ENCODE data around the gene FBXW8.
A peak's percentile ranks its signal among the peaks of the same experiment; 100 is the strongest.
"Not testable (repeated sequence)": the region's sequence is repeated elsewhere in the genome, so short reads cannot be mapped to it uniquely, and the experiment has no call there.

The FBXW8 gene

DNA sequence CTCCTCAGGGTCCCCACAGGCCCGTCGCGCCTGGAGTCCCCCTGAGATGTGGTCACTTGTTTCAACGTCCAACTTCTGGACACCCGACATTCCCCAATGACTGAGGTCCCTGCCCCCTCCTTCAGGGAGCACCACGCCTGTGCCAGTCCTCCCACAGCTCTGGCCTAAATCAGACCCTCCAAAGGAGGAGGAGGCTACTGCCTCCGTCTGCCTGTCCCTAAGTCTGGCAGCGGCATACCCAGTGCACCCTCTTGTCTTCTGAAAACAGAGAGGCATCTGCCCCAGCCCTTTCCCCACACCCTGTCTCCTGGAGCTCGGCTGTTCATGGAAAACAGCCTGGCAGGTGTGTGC lies 142.3 kb downstream of the FBXW8 start:
- 45% methylated on average over 9 of the region's 9 CpGs for WGBS
- H3K36me3 ChIP-seq (ENCODE audit: insufficient read depth, low read length), result no peaks in the 10 kb centered on the region
- H3K27ac ChIP-seq (ENCODE audit: low read depth, low read length), result peak overlapping the region; percentile 75; the same call in 1 of the 2 replicates
- H3K4me1 ChIP-seq (ENCODE audit: insufficient read depth, low read length), result peaks cover 25% of the 10 kb centered on the region
- H3K4me3 ChIP-seq (ENCODE audit: low read length), result no peak overlapping the region
- H3K9ac ChIP-seq (ENCODE audit: low read depth, low read length), result peak overlapping the region; percentile 49; the same call in 1 of the 2 replicates
- no peaks in the 10 kb centered on the region for H3K27me3 ChIP-seq (ENCODE audit: insufficient read depth, low read length)
- no peaks in the 10 kb centered on the region for H3K9me3 ChIP-seq (ENCODE audit: insufficient read depth, low read depth, low read length)

GRCh38 chr12:117053597-117054201 lies 142.9 kb downstream of the FBXW8 start:
- Histone ChIP-seq H3K4me1 (ENCODE audit: insufficient read depth, low read length) (peaks cover 22% of the 10 kb centered on the region), H3K9ac (ENCODE audit: low read depth, low read length) (no peak overlapping the region), H3K4me3 (ENCODE audit: low read length) (no peak overlapping the region), H3K27ac (ENCODE audit: low read depth, low read length) (no peak overlapping the region), H3K27me3 (ENCODE audit: insufficient read depth, low read length) (no peaks in the 10 kb centered on the region), H3K9me3 (ENCODE audit: insufficient read depth, low read depth, low read length) (no peaks in the 10 kb centered on the region), H3K36me3 (ENCODE audit: insufficient read depth, low read length) (no peaks in the 10 kb centered on the region)
- WGBS, result 91% methylated on average over 18 of the region's 18 CpGs

DNA sequence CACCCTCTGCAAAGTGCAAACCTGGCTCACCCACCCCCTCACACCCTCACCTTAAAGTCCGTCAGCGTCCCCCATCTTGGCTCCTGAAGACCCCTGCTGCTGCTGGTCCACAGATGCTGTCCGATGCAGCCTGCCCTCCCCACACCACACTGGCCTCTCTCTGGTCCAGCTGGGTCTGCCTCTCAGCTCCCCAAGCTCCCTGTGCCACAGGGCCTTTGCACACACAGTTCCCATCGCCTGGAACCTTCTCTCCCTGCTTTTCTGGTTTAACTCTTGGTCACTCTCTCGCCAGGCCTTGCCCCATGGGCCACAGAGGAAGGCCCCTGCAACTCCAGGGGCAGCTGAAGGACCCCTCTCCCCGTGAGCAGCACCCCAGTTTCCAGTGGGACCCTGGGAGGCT lies 143.5 kb downstream of the FBXW8 start:
- H3K27me3 ChIP-seq (ENCODE audit: insufficient read depth, low read length), result no peaks in the 10 kb centered on the region

GRCh38 chr12:117057626-117058025 lies 146.9 kb downstream of the FBXW8 start:
- H3K4me1 ChIP-seq (ENCODE audit: insufficient read depth, low read length), result peaks cover 17% of the 10 kb centered on the region
- H3K9me3 ChIP-seq (ENCODE audit: insufficient read depth, low read depth, low read length); H3K27me3 ChIP-seq (ENCODE audit: insufficient read depth, low read length); H3K9ac ChIP-seq (ENCODE audit: low read depth, low read length); H3K4me3 ChIP-seq (ENCODE audit: low read length); H3K27ac ChIP-seq (ENCODE audit: low read depth, low read length); H3K36me3 ChIP-seq (ENCODE audit: insufficient read depth, low read length): not testable (repeated sequence)
- WGBS, result 95% methylated on average over 7 of the region's 8 CpGs

More for the DNA sequence above, 143.5 kb downstream of the FBXW8 start:
- WGBS, result 92% methylated on average over 6 of the region's 6 CpGs
- Histone ChIP-seq H3K9me3 (ENCODE audit: insufficient read depth, low read depth, low read length) (no peaks in the 10 kb centered on the region), H3K4me1 (ENCODE audit: insufficient read depth, low read length) (peaks cover 22% of the 10 kb centered on the region), H3K36me3 (ENCODE audit: insufficient read depth, low read length) (no peaks in the 10 kb centered on the region), H3K27ac (ENCODE audit: low read depth, low read length) (no peak overlapping the region), H3K9ac (ENCODE audit: low read depth, low read length) (no peak overlapping the region), H3K4me3 (ENCODE audit: low read length) (no peak overlapping the region)

DNA sequence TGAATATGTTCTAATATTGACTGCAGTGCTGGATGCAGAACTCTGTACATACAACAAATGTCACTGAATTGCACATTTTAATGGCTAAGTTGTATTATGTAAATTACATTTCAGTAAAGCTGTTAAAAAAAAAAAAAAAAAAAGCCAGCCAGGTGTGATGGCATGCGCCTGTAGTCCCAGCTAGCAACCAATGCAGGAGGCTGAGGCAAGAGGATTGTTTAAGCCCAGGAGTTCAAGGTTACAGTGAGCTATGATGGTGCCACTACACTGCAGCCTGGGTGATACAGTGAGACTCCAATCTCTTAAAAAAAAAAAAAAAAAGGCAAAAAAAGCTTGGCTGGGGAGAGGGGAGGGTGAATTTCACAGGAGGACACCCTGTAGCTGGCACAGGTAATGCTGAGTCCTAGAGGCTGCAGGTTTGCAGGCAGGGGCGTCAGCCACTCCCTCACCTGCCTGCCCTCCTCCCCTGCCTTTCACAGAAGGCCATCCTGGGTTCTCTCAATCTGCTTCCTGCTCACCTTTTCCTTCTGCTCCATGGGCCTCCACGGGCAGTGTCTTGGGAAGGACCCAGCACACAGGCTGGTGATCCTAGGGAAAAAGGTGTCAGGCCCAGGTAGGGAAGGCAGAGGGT lies 147.8 kb downstream of the FBXW8 start:
- Histone ChIP-seq H3K9ac (ENCODE audit: low read depth, low read length) (no peak overlapping the region), H3K9me3 (ENCODE audit: insufficient read depth, low read depth, low read length) (no peaks in the 10 kb centered on the region), H3K4me1 (ENCODE audit: insufficient read depth, low read length) (peaks cover 12% of the 10 kb centered on the region; the same call in 1 of the 2 replicates), H3K4me3 (ENCODE audit: low read length) (no peak overlapping the region), H3K27me3 (ENCODE audit: insufficient read depth, low read length) (no peaks in the 10 kb centered on the region), H3K27ac (ENCODE audit: low read depth, low read length) (no peak overlapping the region), H3K36me3 (ENCODE audit: insufficient read depth, low read length) (no peaks in the 10 kb centered on the region)
- 89% methylated on average over 3 of the region's 3 CpGs for WGBS

- H3K4me3 ChIP-seq (ENCODE audit: low read length), result no peak overlapping the region
- no peaks in the 10 kb centered on the region for H3K27me3 ChIP-seq (ENCODE audit: insufficient read depth, low read length)
- WGBS, result 92% methylated on average over 8 of the region's 8 CpGs
- no peaks in the 10 kb centered on the region for H3K36me3 ChIP-seq (ENCODE audit: insufficient read depth, low read length)
- H3K4me1 ChIP-seq (ENCODE audit: insufficient read depth, low read length), result peaks cover 13% of the 10 kb centered on the region; the same call in 1 of the 2 replicates
- no peak overlapping the region for H3K9ac ChIP-seq (ENCODE audit: low read depth, low read length)
- no peaks in the 10 kb centered on the region for H3K9me3 ChIP-seq (ENCODE audit: insufficient read depth, low read depth, low read length)
- H3K27ac ChIP-seq (ENCODE audit: low read depth, low read length), result no peak overlapping the region
Measured at GRCh38 chr12:117059156-117059555, 148.4 kb downstream of the FBXW8 start.

DNA sequence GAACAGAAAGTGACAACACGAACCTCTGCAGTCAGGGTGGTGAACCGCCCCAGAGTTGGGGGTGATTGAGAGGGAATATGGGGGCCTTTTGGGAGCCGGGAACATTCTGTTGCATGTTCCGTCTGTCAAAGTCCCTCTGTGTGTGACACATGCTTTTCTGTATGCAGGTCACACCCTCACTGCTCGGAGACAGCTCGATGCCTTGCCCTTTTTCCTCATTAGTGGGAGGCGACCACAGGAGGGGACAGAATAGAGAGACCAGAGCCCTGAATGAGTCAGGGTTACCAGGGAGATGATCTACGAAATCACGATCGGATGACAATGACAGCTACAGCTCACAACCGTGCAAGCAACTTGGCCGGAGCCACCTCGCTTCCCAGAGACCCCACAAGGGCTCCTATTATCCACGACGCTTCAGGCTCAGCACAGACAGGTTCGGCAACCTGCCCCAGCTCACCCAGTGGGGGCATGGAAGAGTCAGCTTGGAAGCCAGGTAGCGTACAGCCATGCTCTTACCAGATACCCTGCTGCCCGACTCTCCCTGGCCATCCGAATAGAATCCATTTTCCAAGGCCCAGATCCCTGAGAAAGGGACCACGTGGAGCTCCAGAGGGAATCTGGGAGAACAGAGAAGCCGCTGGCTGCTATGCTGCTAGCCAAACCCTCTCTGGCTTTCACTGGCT lies 149.6 kb downstream of the FBXW8 start:
- Histone ChIP-seq H3K27ac (ENCODE audit: low read depth, low read length) (no peak overlapping the region), H3K9ac (ENCODE audit: low read depth, low read length) (no peak overlapping the region), H3K4me1 (ENCODE audit: insufficient read depth, low read length) (peaks cover 13% of the 10 kb centered on the region; the same call in 1 of the 2 replicates), H3K36me3 (ENCODE audit: insufficient read depth, low read length) (no peaks in the 10 kb centered on the region), H3K9me3 (ENCODE audit: insufficient read depth, low read depth, low read length) (no peaks in the 10 kb centered on the region), H3K27me3 (ENCODE audit: insufficient read depth, low read length) (no peaks in the 10 kb centered on the region), H3K4me3 (ENCODE audit: low read length) (no peak overlapping the region)
- 71% methylated on average over 21 of the region's 21 CpGs for WGBS

GRCh38 chr12:117060929-117061305 lies 150.2 kb downstream of the FBXW8 start:
- Histone ChIP-seq H3K9me3 (ENCODE audit: insufficient read depth, low read depth, low read length) (no peaks in the 10 kb centered on the region), H3K27me3 (ENCODE audit: insufficient read depth, low read length) (no peaks in the 10 kb centered on the region), H3K9ac (ENCODE audit: low read depth, low read length) (no peak overlapping the region), H3K4me1 (ENCODE audit: insufficient read depth, low read length) (peaks cover 13% of the 10 kb centered on the region; the same call in 1 of the 2 replicates), H3K36me3 (ENCODE audit: insufficient read depth, low read length) (no peaks in the 10 kb centered on the region), H3K27ac (ENCODE audit: low read depth, low read length) (no peak overlapping the region), H3K4me3 (ENCODE audit: low read length) (no peak overlapping the region)
- 89% methylated on average over 8 of the region's 8 CpGs for WGBS

DNA sequence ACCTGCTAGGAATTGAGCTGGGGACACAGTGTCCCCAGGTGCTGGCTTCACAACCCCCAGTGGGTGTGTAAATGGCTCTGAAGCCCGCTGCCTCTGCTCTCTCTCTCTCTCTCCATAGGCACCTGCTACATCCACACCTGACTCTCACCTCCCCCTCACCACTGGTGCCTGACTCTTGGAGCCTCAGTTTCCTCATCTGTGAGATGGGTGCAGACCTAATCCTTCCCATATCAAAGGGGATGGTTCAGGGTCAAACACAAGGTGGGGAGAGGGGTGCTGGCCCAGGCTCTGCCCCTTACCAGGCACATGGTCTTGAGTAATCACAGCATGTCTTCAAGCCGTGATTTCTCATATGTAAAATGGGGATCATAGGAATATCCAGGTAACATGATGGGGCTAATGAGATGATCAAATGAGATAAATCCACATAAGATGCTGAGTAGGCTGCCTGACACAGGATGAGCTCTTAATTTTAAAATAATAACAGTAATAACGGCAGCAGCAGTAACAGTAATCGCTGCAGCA lies 150.9 kb downstream of the FBXW8 start:
- WGBS, result 93% methylated on average over 2 of the region's 4 CpGs
- H3K27ac ChIP-seq (ENCODE audit: low read depth, low read length), result no peak overlapping the region
- no peak overlapping the region for H3K9ac ChIP-seq (ENCODE audit: low read depth, low read length)
- H3K4me3 ChIP-seq (ENCODE audit: low read length), result no peak overlapping the region
- no peaks in the 10 kb centered on the region for H3K9me3 ChIP-seq (ENCODE audit: insufficient read depth, low read depth, low read length)
- H3K36me3 ChIP-seq (ENCODE audit: insufficient read depth, low read length), result no peaks in the 10 kb centered on the region
- no peaks in the 10 kb centered on the region for H3K27me3 ChIP-seq (ENCODE audit: insufficient read depth, low read length)
- H3K4me1 ChIP-seq (ENCODE audit: insufficient read depth, low read length), result peaks cover 13% of the 10 kb centered on the region; the same call in 1 of the 2 replicates

- Histone ChIP-seq H3K9ac (ENCODE audit: low read depth, low read length) (no peak overlapping the region), H3K36me3 (ENCODE audit: insufficient read depth, low read length) (no peaks in the 10 kb centered on the region), H3K27me3 (ENCODE audit: insufficient read depth, low read length) (no peaks in the 10 kb centered on the region), H3K4me1 (ENCODE audit: insufficient read depth, low read length) (peaks cover 13% of the 10 kb centered on the region; the same call in 1 of the 2 replicates), H3K4me3 (ENCODE audit: low read length) (no peak overlapping the region), H3K27ac (ENCODE audit: low read depth, low read length) (no peak overlapping the region), H3K9me3 (ENCODE audit: insufficient read depth, low read depth, low read length) (no peaks in the 10 kb centered on the region)
- WGBS, result 75% methylated on average over 16 of the region's 16 CpGs
Measured at GRCh38 chr12:117063162-117063911, 152.6 kb downstream of the FBXW8 start.

DNA sequence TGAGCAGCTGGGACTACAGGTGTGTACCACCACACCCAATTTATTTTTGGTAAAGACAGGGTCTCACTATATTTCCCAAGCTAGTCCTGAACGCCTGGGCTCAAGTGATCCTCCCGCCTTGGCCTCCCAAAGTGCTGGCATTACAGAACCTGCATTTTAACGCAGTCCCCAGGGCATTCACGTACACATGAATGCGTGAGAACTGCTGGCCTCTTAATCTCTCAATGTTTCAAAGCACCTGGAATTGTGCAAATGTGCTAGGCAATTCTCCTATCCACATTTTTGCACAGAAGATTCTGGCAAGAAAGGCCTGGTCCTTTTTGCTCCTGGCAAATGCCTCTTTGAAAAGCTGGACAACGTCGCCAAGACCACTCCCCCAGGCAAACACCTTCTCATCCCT lies 153.3 kb downstream of the FBXW8 start:
- no peak overlapping the region for H3K9ac ChIP-seq (ENCODE audit: low read depth, low read length)
- H3K4me3 ChIP-seq (ENCODE audit: low read length), result no peak overlapping the region
- WGBS, result 87% methylated on average over 7 of the region's 7 CpGs

More for the DNA sequence above, 153.3 kb downstream of the FBXW8 start:
- Histone ChIP-seq H3K9me3 (ENCODE audit: insufficient read depth, low read depth, low read length) (no peaks in the 10 kb centered on the region), H3K27ac (ENCODE audit: low read depth, low read length) (no peak overlapping the region), H3K36me3 (ENCODE audit: insufficient read depth, low read length) (no peaks in the 10 kb centered on the region), H3K27me3 (ENCODE audit: insufficient read depth, low read length) (no peaks in the 10 kb centered on the region), H3K4me1 (ENCODE audit: insufficient read depth, low read length) (peaks cover 13% of the 10 kb centered on the region; the same call in 1 of the 2 replicates)
